Stomach (tissue), 9 donors: ENCODE measurements around the gene CPLANE1. TPM values are rescaled to one million over a fixed set of nuclear protein-coding genes. Genes with fewer than 3 reads are reported as not detected.
A peak's percentile ranks its signal among the peaks of the same experiment; 100 is the strongest.

Source experiments
- DNase-seq, 2 donors: peaks; one replicate each; pipeline versions ENCODE4 v3.0.0 to v3.0.0-alpha.2; 2013 to 2019
- H3K27ac ChIP-seq, 5 donors: fragments of 200-600 bp in 4 of 5; sonication (generic) in 4 of 5; one replicate each; pipeline ENCODE4 v1.5.1; 2013 to 2019; ENCODE audit warnings: mild to moderate bottlenecking in 1 of 5, moderate library complexity in 1 of 5
- H3K27me3 ChIP-seq, 3 donors: fragments of 200-600 bp; sonication (generic); one replicate each; pipeline ENCODE4 v1.5.1; 2017 to 2019; ENCODE audit warnings: mixed run types in 1 of 3
- H3K36me3 ChIP-seq, 4 donors: fragments of 200-600 bp; sonication (generic); 1 replicate in 3 of 4; 2 replicates in 1 of 4; pipeline ENCODE4 v1.5.1; 2016 to 2019
- H3K4me1 ChIP-seq, 4 donors: fragments of 200-600 bp; sonication (generic); one replicate each; pipeline ENCODE4 v1.5.1; 2016 to 2019
- H3K4me3 ChIP-seq, 4 donors: fragments of 200-600 bp; sonication (generic) in 3 of 4; one replicate each; pipeline ENCODE4 v1.5.1; 2016 to 2019; ENCODE audit warnings: mild to moderate bottlenecking in 1 of 4
- H3K9me3 ChIP-seq, 4 donors: fragments of 200-600 bp; sonication (generic); one replicate each; pipeline ENCODE4 v1.5.1; 2016 to 2019
- CTCF ChIP-seq, 7 experiments: fragments of 450-650 bp in 4 of 7; fragments of 200-600 bp in 3 of 7; sonication (generic) in 3 of 7; IDR thresholded peaks; one replicate each; pipeline ENCODE4 v1.5.1; 2016 to 2019; ENCODE audit warnings: antibody characterized with exemption in 7 of 7, control low read depth in 2 of 7, mild to moderate bottlenecking in 1 of 7
- EP300 ChIP-seq: sonication (generic); formaldehyde crosslinking; IDR thresholded peaks from one replicate; pipeline ENCODE4 v1.6.1; 2017; ENCODE audit warnings: antibody characterized with exemption
- POLR2A ChIP-seq, 4 donors: fragments of 450-650 bp; IDR thresholded peaks; one replicate each; pipeline ENCODE4 v1.6.1; 2016; ENCODE audit warnings: antibody characterized with exemption in 4 of 4, control low read depth in 2 of 4, mild to moderate bottlenecking in 1 of 4, moderate library complexity in 1 of 4
- POLR2AphosphoS5 ChIP-seq, 3 donors: sonication (generic); formaldehyde crosslinking; IDR thresholded peaks; one replicate each; pipeline ENCODE4 v1.6.1; 2016; ENCODE audit warnings: antibody characterized with exemption in 3 of 3
- WGBS, 5 donors: extraction: QIAGEN DNeasy Blood & Tissue Kit in 3 of 5; methylation state at CpG; one replicate each; pipeline versions ENCODE4 v1.1.5 to v1.1.7; 2013 to 2018; 5-methylcytosine and 5-hydroxymethylcytosine counted together
- intact Hi-C: fragments of 100-400 bp; cut with DNase I; formaldehyde crosslinking; loops from one replicate; pipeline ENCODE4 v1.15.1; 2023; ENCODE audit warnings: low total_unique reads
- polyA plus RNA-seq, 3 donors: library from polyadenylated mRNA; stranded (reverse); fragments of 200-250 nt; gene quantifications; one replicate each; pipeline ENCODE4 v1.2.3, GENCODE V29; 2013
- total RNA-seq, 5 donors: library from RNA; depleted of rRNA; stranded (reverse); fragments of >200 nt; gene quantifications; one replicate each; pipeline versions ENCODE4 v1.1.0 to v1.2.3, GENCODE V29; 2014 to 2016
- donor health status: healthy with polysubstance abuse.
- donor health status: Bipolar disorder and iron deficiency.
- donor health status: healthy.

CPLANE1 gene
- total and polyA plus RNA-seq, 8 donors: 1.2 to 53.2 (median 13.3) TPM

- Histone ChIP-seq H3K27ac (peak overlapping the region; percentile 90 to 95 (median 92)), H3K9me3 (no peaks in the 10 kb centered on the region), H3K4me3 (peak overlapping the region; percentile 67 to 81 (median 76)), H3K27me3 (no peaks in the 10 kb centered on the region), H3K36me3 (no peaks in the 10 kb centered on the region), H3K4me1 (peaks cover 11 to 40% (median 27%) of the 10 kb centered on the region in 4 donors)
- 46 to 59% (median 54%) methylated on average over 10 of the region's 10 CpGs for WGBS, 5 donors
- DNase-seq: no peak
- intact Hi-C loops: no loop called here
- TF ChIP-seq EP300: no peak
- TF ChIP-seq POLR2A (IDR thresholded peaks at IDR 0.05): no peak
- no peak for TF ChIP-seq POLR2AphosphoS5 (IDR thresholded peaks at IDR 0.05)
- TF ChIP-seq CTCF (IDR thresholded peaks at IDR 0.05): no peak
Observed at GRCh38 chr5:37249815-37250164, 614 bp upstream of the CPLANE1 start.

- Histone ChIP-seq H3K27ac (peak overlapping the region; percentile 90 to 95 (median 92)), H3K4me3 (peak overlapping the region; percentile 67 to 81 (median 76)), H3K9me3 (no peaks in the 10 kb centered on the region), H3K4me1 (peaks cover 11 to 40% (median 27%) of the 10 kb centered on the region in 4 donors), H3K27me3 (no peaks in the 10 kb centered on the region), H3K36me3 (no peaks in the 10 kb centered on the region)
- TF ChIP-seq EP300: no peak
- intact Hi-C loops: no loop called here
- WGBS, 5 donors: 6 to 8% (median 7%) methylated on average over 19 of the region's 19 CpGs
- peak in 1 of 2 donors; percentile 26 for DNase-seq
Observed at GRCh38 chr5:37248421-37248969, 681 bp downstream of the CPLANE1 start.

GRCh38 chr5:37247496-37247895 is 1.7 kb downstream of the CPLANE1 start:
- Histone ChIP-seq H3K36me3 (peaks cover 0 to 6% (median 5%) of the 10 kb centered on the region in 4 donors), H3K9me3 (no peaks in the 10 kb centered on the region), H3K4me3 (peak overlapping the region in 1 of 4 donors; percentile 78), H3K27ac (no peak overlapping the region), H3K27me3 (no peaks in the 10 kb centered on the region), H3K4me1 (peaks cover 11 to 40% (median 27%) of the 10 kb centered on the region in 4 donors)
- no peak for TF ChIP-seq POLR2AphosphoS5 (IDR thresholded peaks at IDR 0.05)
- TF ChIP-seq POLR2A (IDR thresholded peaks at IDR 0.05): no peak
- no peak for TF ChIP-seq EP300
- no peak for TF ChIP-seq CTCF (IDR thresholded peaks at IDR 0.05)
- 68 to 81% (median 77%) methylated on average over 4 of the region's 4 CpGs for WGBS, 5 donors
- no peak for DNase-seq
- intact Hi-C loops: no loop called here

GRCh38 chr5:37247036-37247435 is 2.1 kb downstream of the CPLANE1 start:
- no peaks in the 10 kb centered on the region for H3K27me3 ChIP-seq
- H3K9me3 ChIP-seq: no peaks in the 10 kb centered on the region
- no peak for DNase-seq
- intact Hi-C loops: no loop called here
- peaks cover 0 to 10% (median 7%) of the 10 kb centered on the region in 4 donors for H3K36me3 ChIP-seq
- H3K4me3 ChIP-seq: no peak overlapping the region
- TF ChIP-seq POLR2AphosphoS5 (IDR thresholded peaks at IDR 0.05): no peak
- no peak for TF ChIP-seq EP300
- TF ChIP-seq POLR2A (IDR thresholded peaks at IDR 0.05): no peak
- no peak for TF ChIP-seq CTCF (IDR thresholded peaks at IDR 0.05)
- peaks cover 11 to 40% (median 27%) of the 10 kb centered on the region in 4 donors for H3K4me1 ChIP-seq
- 59 to 74% (median 62%) methylated on average over 1 of the region's 1 CpG for WGBS, 5 donors
- no peak overlapping the region for H3K27ac ChIP-seq

- peaks cover 13 to 90% (median 68%) of the 10 kb centered on the region in 4 donors for H3K36me3 ChIP-seq
- WGBS, 5 donors: 95 to 100% (median 98%) methylated on average over 2 of the region's 2 CpGs
Observed at GRCh38 chr5:37234288-37234687, 14.9 kb downstream of the CPLANE1 start.

More at GRCh38 chr5:37234288-37234687, 14.9 kb downstream of the CPLANE1 start:
- no peaks in the 10 kb centered on the region for H3K27me3 ChIP-seq
- TF ChIP-seq POLR2A (IDR thresholded peaks at IDR 0.05): no peak
- TF ChIP-seq CTCF (IDR thresholded peaks at IDR 0.05): no peak
- no peak for TF ChIP-seq EP300
- no peak for TF ChIP-seq POLR2AphosphoS5 (IDR thresholded peaks at IDR 0.05)
- peaks cover 0 to 3% (median 0%) of the 10 kb centered on the region in 4 donors for H3K9me3 ChIP-seq
- no peaks in the 10 kb centered on the region for H3K4me1 ChIP-seq
- DNase-seq: no peak
- no peak overlapping the region for H3K4me3 ChIP-seq
- intact Hi-C loops: no loop called here
- H3K27ac ChIP-seq: no peak overlapping the region
